Measurements from ENCODE around the gene CRELD2.

The CRELD2 gene

DNA sequence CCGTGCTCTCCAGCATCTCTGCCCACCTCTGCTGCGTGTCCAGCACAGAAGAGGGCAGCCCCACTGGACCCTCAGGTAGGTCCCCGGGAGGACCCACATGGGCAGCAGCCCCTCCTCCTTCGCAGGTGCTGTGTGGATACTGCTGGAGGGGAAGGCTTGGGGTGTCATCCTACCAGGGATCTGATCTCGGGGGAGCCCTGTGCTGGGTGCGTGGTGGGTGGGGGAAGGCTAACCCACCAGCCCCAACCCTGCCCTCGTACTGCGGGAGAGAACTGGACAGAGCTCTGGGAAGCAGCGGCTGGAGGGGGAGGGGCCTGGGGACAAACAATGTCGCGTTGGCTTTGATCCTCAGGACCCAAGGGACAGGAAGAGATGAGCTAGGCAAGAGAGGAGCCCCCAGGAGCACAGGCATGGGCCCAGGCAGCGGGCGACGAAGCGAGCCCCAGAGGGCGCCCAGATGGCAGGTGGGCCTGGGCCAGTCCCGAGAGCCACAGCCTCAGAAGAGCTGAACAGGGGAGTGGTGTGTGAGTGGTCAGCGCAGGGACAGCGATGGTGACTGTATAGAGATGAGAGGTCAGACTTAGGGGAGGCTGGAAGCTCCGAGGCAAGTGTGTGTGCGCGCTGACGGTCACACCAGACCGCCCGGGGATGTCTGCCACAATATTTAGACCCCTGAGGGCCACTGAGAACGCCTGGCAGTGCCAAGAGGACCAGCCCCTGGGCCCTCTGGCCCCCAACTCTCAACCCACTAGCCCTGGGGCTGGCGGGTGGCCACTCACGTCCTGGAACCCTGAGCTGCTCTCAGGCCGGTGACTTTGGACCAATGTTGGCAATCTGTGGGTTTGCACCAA lies 40.7 kb downstream of the CRELD2 start:
- ChIA-PET CTCF (interaction anchor here (1.1 to 1.9 kb wide), 4 partner anchors 10 to 61 kb away, joined by 3 to 7 read pairs (median 4); no protein-coding TSS in a partner anchor), POLR2A (no interaction called here)
- TF ChIP-seq, protein P1, sequence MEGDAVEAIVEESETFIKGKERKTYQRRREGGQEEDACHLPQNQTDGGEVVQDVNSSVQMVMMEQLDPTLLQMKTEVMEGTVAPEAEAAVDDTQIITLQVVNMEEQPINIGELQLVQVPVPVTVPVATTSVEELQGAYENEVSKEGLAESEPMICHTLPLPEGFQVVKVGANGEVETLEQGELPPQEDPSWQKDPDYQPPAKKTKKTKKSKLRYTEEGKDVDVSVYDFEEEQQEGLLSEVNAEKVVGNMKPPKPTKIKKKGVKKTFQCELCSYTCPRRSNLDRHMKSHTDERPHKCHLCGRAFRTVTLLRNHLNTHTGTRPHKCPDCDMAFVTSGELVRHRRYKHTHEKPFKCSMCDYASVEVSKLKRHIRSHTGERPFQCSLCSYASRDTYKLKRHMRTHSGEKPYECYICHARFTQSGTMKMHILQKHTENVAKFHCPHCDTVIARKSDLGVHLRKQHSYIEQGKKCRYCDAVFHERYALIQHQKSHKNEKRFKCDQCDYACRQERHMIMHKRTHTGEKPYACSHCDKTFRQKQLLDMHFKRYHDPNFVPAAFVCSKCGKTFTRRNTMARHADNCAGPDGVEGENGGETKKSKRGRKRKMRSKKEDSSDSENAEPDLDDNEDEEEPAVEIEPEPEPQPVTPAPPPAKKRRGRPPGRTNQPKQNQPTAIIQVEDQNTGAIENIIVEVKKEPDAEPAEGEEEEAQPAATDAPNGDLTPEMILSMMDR (IDR thresholded peaks at IDR 0.05; ENCODE audit: control extremely low read depth, extremely low read depth, low read depth, missing control alignments), result no peak
- DNase-seq (ENCODE audit: extremely low spot score), result no peak

DNA sequence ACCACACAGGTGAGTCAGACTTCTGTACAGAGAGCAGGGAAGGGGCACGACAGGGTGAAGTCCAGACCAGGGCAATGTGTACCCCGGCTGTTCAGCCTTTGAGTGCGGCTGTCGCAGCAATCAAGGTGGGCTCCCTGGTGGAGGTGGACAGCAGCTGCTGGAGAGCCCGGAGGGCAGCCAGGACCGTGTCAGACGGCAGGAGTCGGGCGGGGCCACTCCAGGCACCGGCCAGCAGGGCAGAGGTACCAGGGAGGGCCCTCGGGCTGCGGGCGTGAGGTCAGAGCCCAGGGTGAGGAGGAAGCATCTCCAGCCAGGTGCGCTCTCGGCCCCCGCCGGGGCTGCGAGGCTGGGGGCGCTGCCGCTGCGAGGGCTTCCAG lies 41.3 kb downstream of the CRELD2 start:
- POLR2A ChIA-PET, result interaction anchor here (0.6 to 1.1 kb wide), 3 partner anchors 9 to 126 kb away, joined by 3 to 4 read pairs (median 3); no protein-coding TSS in a partner anchor

DNA sequence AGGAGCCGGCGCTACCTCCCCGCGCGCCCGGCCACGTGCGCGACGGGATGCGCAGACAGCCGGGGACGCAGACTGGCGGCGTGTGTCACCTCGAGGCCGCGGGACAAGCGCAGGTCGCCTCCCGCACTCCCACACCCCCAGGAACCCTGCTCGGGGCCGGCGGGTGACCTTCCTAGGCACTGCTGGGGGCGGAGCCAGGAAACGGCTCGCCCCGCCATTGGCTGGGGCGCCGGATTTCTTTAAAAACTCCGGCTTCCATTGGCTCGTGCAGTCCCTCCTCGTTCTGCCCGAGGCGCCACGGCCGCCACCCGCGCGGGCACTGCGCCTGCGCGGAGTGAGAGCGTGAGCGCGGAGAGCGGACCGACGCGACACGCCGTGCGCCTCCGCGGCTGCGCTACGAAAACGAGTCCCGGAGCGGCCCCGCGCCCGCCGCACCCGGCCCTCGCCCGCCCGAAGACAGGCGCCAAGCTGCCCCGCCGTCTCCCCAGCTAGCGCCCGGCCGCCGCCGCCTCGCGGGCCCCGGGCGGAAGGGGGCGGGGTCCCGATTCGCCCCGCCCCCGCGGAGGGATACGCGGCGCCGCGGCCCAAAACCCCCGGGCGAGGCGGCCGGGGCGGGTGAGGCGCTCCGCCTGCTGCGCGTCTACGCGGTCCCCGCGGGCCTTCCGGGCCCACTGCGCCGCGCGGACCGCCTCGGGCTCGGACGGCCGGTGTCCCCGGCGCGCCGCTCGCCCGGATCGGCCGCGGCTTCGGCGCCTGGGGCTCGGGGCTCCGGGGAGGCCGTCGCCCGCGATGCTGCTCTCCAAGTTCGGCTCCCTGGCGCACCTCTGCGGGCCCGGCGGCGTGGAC lies 41.9 kb downstream of the CRELD2 start, which contains the start of gene PIM3:
TSS of gene PIM3 (plus strand) at position 614 of the 846 bp plus-strand sequence. CDS start at position 790, 176 bp downstream.
- TF ChIP-seq, protein P1 (IDR thresholded peaks at IDR 0.05; ENCODE audit: control extremely low read depth, extremely low read depth, low read depth, missing control alignments), result no peak
- ChIA-PET POLR2A (interaction anchor here (0.6 to 1.1 kb wide), 3 partner anchors 8 to 125 kb away, joined by 3 to 4 read pairs (median 3); no protein-coding TSS in a partner anchor), CTCF (interaction anchor here (1.2 to 1.8 kb wide), 2 partner anchors 12 to 14 kb away, joined by 3 to 6 read pairs; no protein-coding TSS in a partner anchor)
- peak; percentile 97 for DNase-seq (ENCODE audit: extremely low spot score)

More for the DNA sequence above, 41.3 kb downstream of the CRELD2 start:
- CTCF ChIA-PET, result interaction anchor here (1.1 to 1.9 kb wide), 4 partner anchors 11 to 60 kb away, joined by 3 to 7 read pairs (median 4); no protein-coding TSS in a partner anchor
- TF ChIP-seq, protein P1 (IDR thresholded peaks at IDR 0.05; ENCODE audit: control extremely low read depth, extremely low read depth, low read depth, missing control alignments), result no peak
- DNase-seq (ENCODE audit: extremely low spot score), result no peak

DNA sequence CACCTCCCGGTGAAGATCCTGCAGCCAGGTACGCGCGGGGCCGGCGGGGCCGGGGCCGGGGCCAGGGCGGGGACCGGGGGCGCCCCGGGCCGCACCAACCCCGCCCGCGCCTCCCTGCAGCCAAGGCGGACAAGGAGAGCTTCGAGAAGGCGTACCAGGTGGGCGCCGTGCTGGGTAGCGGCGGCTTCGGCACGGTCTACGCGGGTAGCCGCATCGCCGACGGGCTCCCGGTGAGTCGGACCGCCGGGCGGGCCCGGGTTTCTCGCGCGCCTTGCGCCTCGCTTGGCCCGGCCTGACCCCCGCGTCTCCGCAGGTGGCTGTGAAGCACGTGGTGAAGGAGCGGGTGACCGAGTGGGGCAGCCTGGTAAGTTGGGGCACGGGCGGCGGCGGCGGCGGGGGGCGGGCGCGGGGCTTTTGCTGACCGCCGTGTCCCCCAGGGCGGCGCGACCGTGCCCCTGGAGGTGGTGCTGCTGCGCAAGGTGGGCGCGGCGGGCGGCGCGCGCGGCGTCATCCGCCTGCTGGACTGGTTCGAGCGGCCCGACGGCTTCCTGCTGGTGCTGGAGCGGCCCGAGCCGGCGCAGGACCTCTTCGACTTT lies 42.7 kb downstream of the CRELD2 start:
- ChIA-PET CTCF (interaction anchor here (1.4 to 1.8 kb wide), 2 partner anchors 15 to 28 kb away, joined by 4 to 6 read pairs; no protein-coding TSS in a partner anchor), POLR2A (interaction anchor here (1.0 to 2.2 kb wide), 4 partner anchors 7 to 25 kb away, joined by 3 to 10 read pairs (median 4); no protein-coding TSS in a partner anchor)

DNA sequence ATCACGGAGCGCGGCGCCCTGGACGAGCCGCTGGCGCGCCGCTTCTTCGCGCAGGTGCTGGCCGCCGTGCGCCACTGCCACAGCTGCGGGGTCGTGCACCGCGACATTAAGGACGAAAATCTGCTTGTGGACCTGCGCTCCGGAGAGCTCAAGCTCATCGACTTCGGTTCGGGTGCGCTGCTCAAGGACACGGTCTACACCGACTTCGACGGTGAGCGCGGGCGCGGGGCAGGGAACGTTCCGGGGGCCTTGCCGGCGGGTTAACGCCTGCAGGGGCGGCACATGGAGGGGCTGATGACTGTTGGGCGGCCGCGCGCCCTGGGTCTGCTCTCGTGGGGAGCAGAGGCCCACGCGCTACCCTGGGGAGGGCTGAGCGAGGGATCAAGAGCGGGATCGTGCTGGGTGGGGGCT lies 43.2 kb downstream of the CRELD2 start:
- TF ChIP-seq, protein P1 (IDR thresholded peaks at IDR 0.05; ENCODE audit: control extremely low read depth, extremely low read depth, low read depth, missing control alignments), result no peak
- ChIA-PET CTCF (interaction anchor here (1.0 to 1.7 kb wide), 3 partner anchors 29 to 69 kb away, joined by 4 to 10 read pairs (median 5); no protein-coding TSS in a partner anchor), POLR2A (interaction anchor here (0.6 to 2.2 kb wide), 4 partner anchors 9 to 31 kb away, joined by 3 to 10 read pairs (median 6); no protein-coding TSS in a partner anchor)
- no peak for DNase-seq (ENCODE audit: extremely low spot score)

More for the DNA sequence above, 42.7 kb downstream of the CRELD2 start:
- TF ChIP-seq, protein P1 (IDR thresholded peaks at IDR 0.05; ENCODE audit: control extremely low read depth, extremely low read depth, low read depth, missing control alignments), result no peak
- no peak for DNase-seq (ENCODE audit: extremely low spot score)

All from GM10248 (cell line).